Panc1 (cell line): ENCODE data around the gene PNKD.

Experiments
- POLR2AphosphoS5 ChIP-seq: IDR thresholded peaks from 2 replicates; pipeline ENCODE4 v1.6.1; 2012; ENCODE audit warnings: mild to moderate bottlenecking, low read depth, low read length, moderate library complexity
- TF ChIP-seq, protein P1 (sequence below): fragments of 450-650 bp; IDR thresholded peaks from 2 replicates; pipeline ENCODE4 v1.5.1; 2017; ENCODE audit warnings: mild to moderate bottlenecking
- TF ChIP-seq, protein P2 (sequence below), 2 experiments: IDR thresholded peaks; 2 replicates each; pipeline ENCODE4 v1.6.1; 2011 to 2012; ENCODE audit warnings: low read depth in 2 of 2, control low read depth in 1 of 2, low read length in 1 of 2, mild to moderate bottlenecking in 1 of 2, moderate library complexity in 1 of 2; ENCODE audit not compliant: insufficient read depth in 1 of 2

DNA sequence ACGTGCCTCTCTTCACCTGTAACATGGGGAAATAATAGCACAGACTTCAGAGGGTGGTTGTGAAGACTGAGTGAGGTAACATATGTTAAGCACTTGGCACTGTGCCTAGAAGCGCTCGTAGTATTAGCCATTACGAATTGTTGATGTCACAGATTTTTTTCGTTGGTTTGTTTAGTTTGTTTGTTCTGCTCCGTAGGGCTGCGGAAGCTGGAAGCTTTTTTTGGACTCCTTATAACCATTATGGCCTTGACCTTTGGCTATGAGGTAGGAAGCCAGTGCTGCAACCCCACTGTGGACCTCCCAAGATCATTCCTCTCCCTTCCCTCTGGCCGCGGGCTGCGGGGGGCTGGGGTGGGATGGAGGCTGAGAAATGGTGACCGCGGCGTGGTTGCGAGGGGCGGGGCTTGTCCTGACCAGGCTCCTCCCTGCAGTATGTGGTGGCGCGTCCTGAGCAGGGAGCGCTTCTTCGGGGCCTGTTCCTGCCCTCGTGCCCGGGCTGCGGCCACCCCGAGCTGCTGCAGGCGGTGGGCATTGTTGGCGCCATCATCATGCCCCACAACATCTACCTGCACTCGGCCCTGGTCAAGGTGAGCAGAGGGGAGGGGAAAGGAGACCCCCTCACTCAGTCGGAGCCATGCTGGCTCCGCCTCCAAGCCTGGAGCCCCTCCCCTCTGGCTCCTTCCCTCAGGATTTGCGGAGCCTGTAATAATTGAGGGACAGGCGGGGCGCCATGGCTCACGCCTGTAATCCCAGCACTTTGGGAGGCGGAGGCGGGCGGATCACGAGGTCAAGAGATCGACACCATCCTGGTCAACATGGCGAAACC is 117.3 kb downstream of the PNKD start:
- TF ChIP-seq, protein P1, sequence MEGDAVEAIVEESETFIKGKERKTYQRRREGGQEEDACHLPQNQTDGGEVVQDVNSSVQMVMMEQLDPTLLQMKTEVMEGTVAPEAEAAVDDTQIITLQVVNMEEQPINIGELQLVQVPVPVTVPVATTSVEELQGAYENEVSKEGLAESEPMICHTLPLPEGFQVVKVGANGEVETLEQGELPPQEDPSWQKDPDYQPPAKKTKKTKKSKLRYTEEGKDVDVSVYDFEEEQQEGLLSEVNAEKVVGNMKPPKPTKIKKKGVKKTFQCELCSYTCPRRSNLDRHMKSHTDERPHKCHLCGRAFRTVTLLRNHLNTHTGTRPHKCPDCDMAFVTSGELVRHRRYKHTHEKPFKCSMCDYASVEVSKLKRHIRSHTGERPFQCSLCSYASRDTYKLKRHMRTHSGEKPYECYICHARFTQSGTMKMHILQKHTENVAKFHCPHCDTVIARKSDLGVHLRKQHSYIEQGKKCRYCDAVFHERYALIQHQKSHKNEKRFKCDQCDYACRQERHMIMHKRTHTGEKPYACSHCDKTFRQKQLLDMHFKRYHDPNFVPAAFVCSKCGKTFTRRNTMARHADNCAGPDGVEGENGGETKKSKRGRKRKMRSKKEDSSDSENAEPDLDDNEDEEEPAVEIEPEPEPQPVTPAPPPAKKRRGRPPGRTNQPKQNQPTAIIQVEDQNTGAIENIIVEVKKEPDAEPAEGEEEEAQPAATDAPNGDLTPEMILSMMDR = no peak
- TF ChIP-seq, protein P2, sequence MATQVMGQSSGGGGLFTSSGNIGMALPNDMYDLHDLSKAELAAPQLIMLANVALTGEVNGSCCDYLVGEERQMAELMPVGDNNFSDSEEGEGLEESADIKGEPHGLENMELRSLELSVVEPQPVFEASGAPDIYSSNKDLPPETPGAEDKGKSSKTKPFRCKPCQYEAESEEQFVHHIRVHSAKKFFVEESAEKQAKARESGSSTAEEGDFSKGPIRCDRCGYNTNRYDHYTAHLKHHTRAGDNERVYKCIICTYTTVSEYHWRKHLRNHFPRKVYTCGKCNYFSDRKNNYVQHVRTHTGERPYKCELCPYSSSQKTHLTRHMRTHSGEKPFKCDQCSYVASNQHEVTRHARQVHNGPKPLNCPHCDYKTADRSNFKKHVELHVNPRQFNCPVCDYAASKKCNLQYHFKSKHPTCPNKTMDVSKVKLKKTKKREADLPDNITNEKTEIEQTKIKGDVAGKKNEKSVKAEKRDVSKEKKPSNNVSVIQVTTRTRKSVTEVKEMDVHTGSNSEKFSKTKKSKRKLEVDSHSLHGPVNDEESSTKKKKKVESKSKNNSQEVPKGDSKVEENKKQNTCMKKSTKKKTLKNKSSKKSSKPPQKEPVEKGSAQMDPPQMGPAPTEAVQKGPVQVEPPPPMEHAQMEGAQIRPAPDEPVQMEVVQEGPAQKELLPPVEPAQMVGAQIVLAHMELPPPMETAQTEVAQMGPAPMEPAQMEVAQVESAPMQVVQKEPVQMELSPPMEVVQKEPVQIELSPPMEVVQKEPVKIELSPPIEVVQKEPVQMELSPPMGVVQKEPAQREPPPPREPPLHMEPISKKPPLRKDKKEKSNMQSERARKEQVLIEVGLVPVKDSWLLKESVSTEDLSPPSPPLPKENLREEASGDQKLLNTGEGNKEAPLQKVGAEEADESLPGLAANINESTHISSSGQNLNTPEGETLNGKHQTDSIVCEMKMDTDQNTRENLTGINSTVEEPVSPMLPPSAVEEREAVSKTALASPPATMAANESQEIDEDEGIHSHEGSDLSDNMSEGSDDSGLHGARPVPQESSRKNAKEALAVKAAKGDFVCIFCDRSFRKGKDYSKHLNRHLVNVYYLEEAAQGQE (IDR thresholded peaks at IDR 0.05; ENCODE audit: insufficient read depth in 1 of 2, low read depth in 2 of 2, low read length in 1 of 2) = no peak
- TF ChIP-seq POLR2AphosphoS5 = no peak
